Transverse colon (tissue), 4 donors: ENCODE data around the gene GPR37L1.
"Not testable (repeated sequence)": the region's sequence is repeated elsewhere in the genome, so short reads cannot be mapped to it uniquely, and the experiment has no call there.

Source experiments
- EP300 ChIP-seq: sonication (generic); formaldehyde crosslinking; IDR thresholded peaks from one replicate; pipeline ENCODE4 v1.6.1; 2017; ENCODE audit warnings: antibody characterized with exemption, low read depth
- POLR2A ChIP-seq: fragments of 450-650 bp; IDR thresholded peaks from one replicate; pipeline ENCODE4 v1.6.1; 2016; ENCODE audit warnings: antibody characterized with exemption, mild to moderate bottlenecking, moderate library complexity
- POLR2AphosphoS5 ChIP-seq, 3 donors: sonication (generic); formaldehyde crosslinking; IDR thresholded peaks; one replicate each; pipeline ENCODE4 v1.6.1; 2016; ENCODE audit warnings: antibody characterized with exemption in 3 of 3
- TF ChIP-seq, protein P1 (sequence below), 5 experiments: fragments of 200-600 bp in 3 of 5; fragments of 450-650 bp in 2 of 5; sonication (generic) in 3 of 5; IDR thresholded peaks; 1 replicate in 2 of 5; 2 replicates in 3 of 5; pipeline ENCODE4 v1.5.1; 2016 to 2017; ENCODE audit warnings: antibody characterized with exemption in 5 of 5, inconsistent platforms in 3 of 5, mild to moderate bottlenecking in 2 of 5, moderate library complexity in 1 of 5

DNA sequence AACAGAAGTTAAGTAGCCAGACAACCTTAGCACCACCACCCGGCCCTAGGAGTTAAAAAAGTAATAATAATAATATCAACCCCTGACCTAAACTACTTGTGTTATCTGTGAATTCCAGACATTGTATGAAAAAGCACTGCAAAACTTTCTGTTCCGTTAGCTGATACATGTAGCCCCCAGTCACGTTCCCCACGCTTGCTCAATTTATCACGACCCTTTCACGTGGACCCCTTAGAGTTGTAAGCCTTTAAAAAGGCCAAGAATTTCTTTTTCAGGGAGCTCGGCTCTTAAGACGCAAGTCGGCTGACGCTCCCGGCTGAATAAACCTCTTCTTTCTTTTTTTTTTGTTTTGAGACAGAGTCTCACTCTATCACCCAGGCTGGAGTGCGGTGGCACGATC is 44.3 kb downstream of the GPR37L1 start:
- TF ChIP-seq POLR2A; EP300; POLR2AphosphoS5 (IDR thresholded peaks at IDR 0.05): not testable (repeated sequence)
- TF ChIP-seq, protein P1, sequence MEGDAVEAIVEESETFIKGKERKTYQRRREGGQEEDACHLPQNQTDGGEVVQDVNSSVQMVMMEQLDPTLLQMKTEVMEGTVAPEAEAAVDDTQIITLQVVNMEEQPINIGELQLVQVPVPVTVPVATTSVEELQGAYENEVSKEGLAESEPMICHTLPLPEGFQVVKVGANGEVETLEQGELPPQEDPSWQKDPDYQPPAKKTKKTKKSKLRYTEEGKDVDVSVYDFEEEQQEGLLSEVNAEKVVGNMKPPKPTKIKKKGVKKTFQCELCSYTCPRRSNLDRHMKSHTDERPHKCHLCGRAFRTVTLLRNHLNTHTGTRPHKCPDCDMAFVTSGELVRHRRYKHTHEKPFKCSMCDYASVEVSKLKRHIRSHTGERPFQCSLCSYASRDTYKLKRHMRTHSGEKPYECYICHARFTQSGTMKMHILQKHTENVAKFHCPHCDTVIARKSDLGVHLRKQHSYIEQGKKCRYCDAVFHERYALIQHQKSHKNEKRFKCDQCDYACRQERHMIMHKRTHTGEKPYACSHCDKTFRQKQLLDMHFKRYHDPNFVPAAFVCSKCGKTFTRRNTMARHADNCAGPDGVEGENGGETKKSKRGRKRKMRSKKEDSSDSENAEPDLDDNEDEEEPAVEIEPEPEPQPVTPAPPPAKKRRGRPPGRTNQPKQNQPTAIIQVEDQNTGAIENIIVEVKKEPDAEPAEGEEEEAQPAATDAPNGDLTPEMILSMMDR (IDR thresholded peaks at IDR 0.05) = not testable (repeated sequence)
